Measurements from ENCODE around the gene SAAL1. TPM values are rescaled to one million over a fixed set of nuclear protein-coding genes. Genes with fewer than 3 reads are reported as not detected.
A peak's percentile ranks its signal among the peaks of the same experiment; 100 is the strongest.

Gene SAAL1, protein sequence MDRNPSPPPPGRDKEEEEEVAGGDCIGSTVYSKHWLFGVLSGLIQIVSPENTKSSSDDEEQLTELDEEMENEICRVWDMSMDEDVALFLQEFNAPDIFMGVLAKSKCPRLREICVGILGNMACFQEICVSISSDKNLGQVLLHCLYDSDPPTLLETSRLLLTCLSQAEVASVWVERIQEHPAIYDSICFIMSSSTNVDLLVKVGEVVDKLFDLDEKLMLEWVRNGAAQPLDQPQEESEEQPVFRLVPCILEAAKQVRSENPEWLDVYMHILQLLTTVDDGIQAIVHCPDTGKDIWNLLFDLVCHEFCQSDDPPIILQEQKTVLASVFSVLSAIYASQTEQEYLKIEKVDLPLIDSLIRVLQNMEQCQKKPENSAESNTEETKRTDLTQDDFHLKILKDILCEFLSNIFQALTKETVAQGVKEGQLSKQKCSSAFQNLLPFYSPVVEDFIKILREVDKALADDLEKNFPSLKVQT
- total RNA-seq (10 to 100 TPM; 17.2 to 22.5 (median 18.8) TPM), total RNA-seq (12.2 to 49.9 (median 17.4) reads per million in 29 experiments)
- 17.8 TPM for total RNA-seq (2013)

DNA sequence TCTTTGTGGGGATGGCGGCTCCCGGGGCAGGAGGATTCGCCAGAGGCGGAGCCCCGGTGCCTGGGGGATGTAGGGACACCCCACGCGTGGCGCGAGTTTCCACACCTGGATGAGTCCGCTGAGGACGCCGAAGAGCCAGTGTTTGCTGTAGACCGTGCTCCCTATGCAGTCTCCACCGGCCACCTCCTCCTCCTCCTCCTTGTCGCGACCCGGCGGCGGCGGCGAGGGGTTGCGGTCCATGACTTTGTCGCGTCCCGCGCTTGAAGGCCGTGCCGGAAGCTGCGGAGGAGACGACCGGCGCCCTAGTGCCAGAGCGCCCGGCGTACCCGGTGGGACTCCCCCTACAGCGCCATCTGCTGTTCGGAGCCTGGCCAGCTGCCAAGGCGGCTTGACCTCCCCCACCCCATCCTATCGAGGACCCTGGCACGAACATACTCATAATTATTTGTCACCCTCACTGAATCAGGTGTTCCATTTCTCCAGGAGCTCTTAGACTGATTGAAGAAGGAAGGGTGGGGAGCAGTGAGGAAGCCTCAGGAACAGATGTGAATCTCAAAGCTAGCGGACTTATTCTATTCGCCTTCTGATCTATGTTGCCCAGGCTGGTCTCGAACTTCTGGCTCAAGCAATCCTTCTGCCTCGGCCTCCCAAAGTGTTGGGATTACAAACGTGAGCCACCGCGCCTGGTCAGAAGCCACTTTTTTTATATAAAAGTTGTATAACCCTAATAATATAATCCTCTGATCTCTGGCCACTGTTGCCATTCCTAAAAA, at the start of gene SAAL1:
Gene SAAL1, minus strand, starts transcription at position 281 of the 773 bp plus-strand sequence. Its CDS starts 41 bp downstream, at position 240.
- CTCF ChIA-PET = interaction anchor here (0.5 to 2.1 kb wide), 18 partner anchors 9 to 1446 kb away, joined by 3 to 20 read pairs (median 4); partner anchors contain the start of genes SERGEF (in 1 of the 2) and TSG101 (in 1 of the 2)
- Histone ChIP-seq H3K27me3 (replicated peaks in 1 of 2; ENCODE audit: control insufficient read depth in 2 of 2, extremely low read depth in 1 of 2, insufficient read depth in 2 of 2, low read length in 1 of 2) (no peaks in the 10 kb centered on the region), H3K27ac (ENCODE audit: low read length) (peak within 1 kb of the TSS; percentile 58), H3K4me1 (ENCODE audit: control insufficient read depth in 1 of 2, extremely low read depth in 1 of 2, insufficient read depth in 2 of 2, low read length in 2 of 2) (peaks cover 3 to 13% of the 10 kb centered on the region in 2 experiments), H3K9me3 (no peaks in the 10 kb centered on the region), H3K4me3 (ENCODE audit: control insufficient read depth in 1 of 2, extremely low read depth in 1 of 2, low read length in 1 of 2) (peak within 1 kb of the TSS; percentile 87 to 92), H3K36me3 (ENCODE audit: control insufficient read depth in 2 of 2, extremely low read depth in 1 of 2, insufficient read depth in 1 of 2, low read length in 1 of 2) (peaks cover 0 to 19% of the 10 kb centered on the region in 2 donors)
- Mint-ChIP-seq H3K9me3 (no peaks in the 10 kb centered on the region), H3K4me1 (peaks cover 37 to 43% (median 40%) of the 10 kb centered on the region in 3 donors), H3K27me3 (peaks cover 0 to 8% of the 10 kb centered on the region in 2 donors), H3K36me3 (peaks cover 20% of the 10 kb centered on the region), H3K27ac (peak within 1 kb of the TSS; percentile 63 to 87), H3K4me3 (peak within 1 kb of the TSS; percentile 90 to 95 (median 92))
- DNase-seq (peak; percentile 67 to 92 (median 84)), ATAC-seq (replicated peaks in 1 of 4) (peak; percentile 98 to 99 (median 98))
- 0% methylated on average over 28 of the region's 48 CpGs for WGBS (ENCODE audit: insufficient coverage)
- POLR2A ChIA-PET = interaction anchor here in 1 of 2 donors (0.6 to 0.8 kb wide), 2 partner anchors 398 to 525 kb away, joined by 3 to 5 read pairs; no protein-coding TSS in a partner anchor

DNA sequence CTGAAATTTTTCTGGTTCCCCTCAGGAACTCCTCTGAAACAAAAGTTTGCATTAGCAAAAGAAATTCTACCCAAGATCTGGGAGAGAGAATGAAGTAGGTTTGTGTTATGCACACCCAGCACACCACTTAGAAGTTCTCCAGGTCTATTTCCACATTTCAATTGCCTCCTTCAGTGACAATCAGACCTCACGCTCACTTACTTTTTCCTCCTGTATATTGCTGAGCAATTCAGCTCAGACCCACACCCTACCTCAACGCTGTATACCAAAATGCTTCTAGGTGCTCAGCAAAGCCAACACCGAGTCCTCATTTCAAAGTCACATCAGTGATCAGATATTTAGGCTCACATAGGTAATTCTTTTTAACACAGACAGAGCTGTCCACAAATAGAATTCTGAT, 45.7 kb upstream of the SAAL1 start:
- H3K4me3 ChIP-seq (ENCODE audit: control insufficient read depth in 1 of 2, extremely low read depth in 1 of 2, low read length in 1 of 2) = no peak overlapping the region
- Mint-ChIP-seq H3K27me3 (peaks cover 41 to 51% of the 10 kb centered on the region in 2 donors), H3K27ac (no peak overlapping the region), H3K4me1 (no peaks in the 10 kb centered on the region), H3K4me3 (no peak overlapping the region), H3K36me3 (no peaks in the 10 kb centered on the region), H3K9me3 (peaks cover 0 to 2% (median 2%) of the 10 kb centered on the region in 3 donors)
- 83% methylated on average over 1 of the region's 3 CpGs for WGBS (ENCODE audit: insufficient coverage)
- H3K36me3 ChIP-seq (ENCODE audit: control insufficient read depth in 2 of 2, extremely low read depth in 1 of 2, insufficient read depth in 1 of 2, low read length in 1 of 2) = no peaks in the 10 kb centered on the region
- H3K27me3 ChIP-seq (replicated peaks in 1 of 2; ENCODE audit: control insufficient read depth in 2 of 2, extremely low read depth in 1 of 2, insufficient read depth in 2 of 2, low read length in 1 of 2) = peaks cover 0 to 7% of the 10 kb centered on the region in 2 experiments
- DNase-seq (no peak), ATAC-seq (replicated peaks in 1 of 4) (no peak)
- H3K4me1 ChIP-seq (ENCODE audit: control insufficient read depth in 1 of 2, extremely low read depth in 1 of 2, insufficient read depth in 2 of 2, low read length in 2 of 2) = no peaks in the 10 kb centered on the region
- CTCF ChIA-PET = no interaction called here
- H3K27ac ChIP-seq (ENCODE audit: low read length) = no peak overlapping the region
- POLR2A ChIA-PET = no interaction called here
- no peaks in the 10 kb centered on the region for H3K9me3 ChIP-seq

DNA sequence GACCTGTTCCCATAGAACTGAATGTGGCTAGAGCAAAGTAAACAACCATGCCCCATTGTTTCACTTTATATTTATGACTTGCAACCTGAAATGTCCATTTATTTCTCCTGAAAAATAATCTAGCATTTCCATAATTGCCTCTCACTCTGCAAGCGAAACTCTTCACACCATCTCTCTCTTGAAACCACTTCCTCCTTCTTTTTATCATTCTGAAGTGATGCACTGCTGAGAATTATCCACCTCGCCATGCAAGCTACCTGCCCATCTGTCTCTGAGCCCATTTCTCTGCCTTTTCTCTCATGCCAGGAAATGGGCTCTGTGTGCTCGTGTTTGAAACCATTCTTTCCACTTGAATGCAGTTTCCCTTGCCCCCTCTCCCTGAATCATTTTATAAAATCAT, 40.0 kb upstream of the SAAL1 start:
- ChIA-PET POLR2A (no interaction called here), CTCF (no interaction called here)
- no peak overlapping the region for H3K27ac Mint-ChIP-seq
- no peak overlapping the region for H3K4me3 Mint-ChIP-seq
- Histone ChIP-seq H3K4me3 (ENCODE audit: control insufficient read depth in 1 of 2, extremely low read depth in 1 of 2, low read length in 1 of 2) (no peak overlapping the region), H3K27me3 (replicated peaks in 1 of 2; ENCODE audit: control insufficient read depth in 2 of 2, extremely low read depth in 1 of 2, insufficient read depth in 2 of 2, low read length in 1 of 2) (peaks cover 0 to 2% of the 10 kb centered on the region in 2 experiments), H3K9me3 (no peaks in the 10 kb centered on the region), H3K27ac (ENCODE audit: low read length) (no peak overlapping the region), H3K36me3 (ENCODE audit: control insufficient read depth in 2 of 2, extremely low read depth in 1 of 2, insufficient read depth in 1 of 2, low read length in 1 of 2) (no peaks in the 10 kb centered on the region), H3K4me1 (ENCODE audit: control insufficient read depth in 1 of 2, extremely low read depth in 1 of 2, insufficient read depth in 2 of 2, low read length in 2 of 2) (peaks cover 0 to 2% of the 10 kb centered on the region in 2 experiments)
- H3K4me1 Mint-ChIP-seq = peaks cover 6 to 8% (median 7%) of the 10 kb centered on the region in 3 donors
- H3K36me3 Mint-ChIP-seq = no peaks in the 10 kb centered on the region
- no peak for ATAC-seq (replicated peaks in 1 of 4)
- peaks cover 42 to 50% of the 10 kb centered on the region in 2 donors for H3K27me3 Mint-ChIP-seq
- no peak for DNase-seq
- 9% methylated on average over 3 of the region's 3 CpGs for WGBS (ENCODE audit: insufficient coverage)
- H3K9me3 Mint-ChIP-seq = no peaks in the 10 kb centered on the region

DNA sequence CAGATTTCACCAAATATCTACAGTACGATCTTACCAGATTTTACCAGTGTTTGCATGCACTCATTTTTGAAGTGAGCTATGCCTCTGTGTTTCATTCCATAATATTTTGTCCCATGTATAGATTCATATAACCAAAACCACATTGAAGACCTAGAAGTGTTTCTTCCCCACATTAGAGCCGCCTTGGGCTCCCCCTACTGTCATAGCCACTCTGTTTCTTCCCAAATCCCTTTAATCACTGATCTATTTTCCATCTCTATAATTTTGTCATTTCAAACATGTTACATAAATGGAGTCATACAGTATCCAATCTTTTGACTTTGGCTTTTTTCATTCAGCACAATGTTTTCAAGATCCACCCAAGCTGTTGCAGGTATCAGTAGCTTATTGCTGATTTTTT, 39.1 kb upstream of the SAAL1 start:
- H3K9me3 ChIP-seq = no peaks in the 10 kb centered on the region
- Mint-ChIP-seq H3K36me3 (no peaks in the 10 kb centered on the region), H3K9me3 (no peaks in the 10 kb centered on the region), H3K4me3 (no peak overlapping the region), H3K27me3 (peaks cover 38 to 48% of the 10 kb centered on the region in 2 donors), H3K27ac (no peak overlapping the region), H3K4me1 (peaks cover 6 to 8% (median 7%) of the 10 kb centered on the region in 3 donors)
- peaks cover 0 to 2% of the 10 kb centered on the region in 2 experiments for H3K27me3 ChIP-seq (replicated peaks in 1 of 2; ENCODE audit: control insufficient read depth in 2 of 2, extremely low read depth in 1 of 2, insufficient read depth in 2 of 2, low read length in 1 of 2)
- no peak overlapping the region for H3K27ac ChIP-seq (ENCODE audit: low read length)
- H3K36me3 ChIP-seq (ENCODE audit: control insufficient read depth in 2 of 2, extremely low read depth in 1 of 2, insufficient read depth in 1 of 2, low read length in 1 of 2) = no peaks in the 10 kb centered on the region
- WGBS (ENCODE audit: insufficient coverage) = 75% methylated on average over 2 of the region's 2 CpGs
- ChIA-PET POLR2A (no interaction called here), CTCF (interaction anchor here in 1 of 2 donors (0.5 kb wide), 1 partner anchor 662 kb away, joined by 4 read pairs; no protein-coding TSS in a partner anchor)
- ATAC-seq (replicated peaks in 1 of 4) (no peak), DNase-seq (no peak)
- no peak overlapping the region for H3K4me3 ChIP-seq (ENCODE audit: control insufficient read depth in 1 of 2, extremely low read depth in 1 of 2, low read length in 1 of 2)
- H3K4me1 ChIP-seq (ENCODE audit: control insufficient read depth in 1 of 2, extremely low read depth in 1 of 2, insufficient read depth in 2 of 2, low read length in 2 of 2) = peaks cover 0 to 2% of the 10 kb centered on the region in 2 experiments

DNA sequence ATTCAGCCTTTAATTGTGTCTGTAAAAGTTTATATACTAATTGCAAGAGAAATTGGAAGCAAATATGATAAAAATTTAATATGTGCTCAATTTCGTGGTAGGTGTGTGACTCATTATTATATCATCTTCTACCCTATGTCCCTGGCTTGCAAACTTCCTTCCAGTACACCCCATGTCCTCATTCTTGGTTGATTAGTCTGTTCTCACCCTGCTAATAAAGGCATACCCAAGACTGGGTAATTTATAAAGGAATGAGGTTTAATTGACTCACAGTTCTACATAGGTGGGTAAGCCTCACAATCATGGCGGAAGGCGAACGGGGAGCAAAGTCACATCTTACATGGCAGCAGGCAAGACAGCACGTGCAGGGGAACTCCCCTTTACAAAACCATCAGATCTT, 38.4 kb upstream of the SAAL1 start:
- Mint-ChIP-seq H3K9me3 (no peaks in the 10 kb centered on the region), H3K4me1 (peaks cover 6 to 8% (median 7%) of the 10 kb centered on the region in 3 donors), H3K27ac (no peak overlapping the region), H3K27me3 (peaks cover 35 to 48% of the 10 kb centered on the region in 2 donors), H3K36me3 (no peaks in the 10 kb centered on the region), H3K4me3 (no peak overlapping the region)
- H3K27me3 ChIP-seq (replicated peaks in 1 of 2; ENCODE audit: control insufficient read depth in 2 of 2, extremely low read depth in 1 of 2, insufficient read depth in 2 of 2, low read length in 1 of 2) = peaks cover 0 to 2% of the 10 kb centered on the region in 2 experiments
- H3K9me3 ChIP-seq = no peaks in the 10 kb centered on the region
- no peak overlapping the region for H3K27ac ChIP-seq (ENCODE audit: low read length)
- peaks cover 0 to 2% of the 10 kb centered on the region in 2 experiments for H3K4me1 ChIP-seq (ENCODE audit: control insufficient read depth in 1 of 2, extremely low read depth in 1 of 2, insufficient read depth in 2 of 2, low read length in 2 of 2)
- CTCF ChIA-PET = interaction anchor here in 1 of 2 donors (0.5 kb wide), 1 partner anchor 663 kb away, joined by 4 read pairs; no protein-coding TSS in a partner anchor
- POLR2A ChIA-PET = no interaction called here
- no CpG with 5 or more reads among the region's 5 CpGs for WGBS (ENCODE audit: insufficient coverage)
- DNase-seq (no peak), ATAC-seq (replicated peaks in 1 of 4) (no peak)
- no peak overlapping the region for H3K4me3 ChIP-seq (ENCODE audit: control insufficient read depth in 1 of 2, extremely low read depth in 1 of 2, low read length in 1 of 2)
- H3K36me3 ChIP-seq (ENCODE audit: control insufficient read depth in 2 of 2, extremely low read depth in 1 of 2, insufficient read depth in 1 of 2, low read length in 1 of 2) = no peaks in the 10 kb centered on the region

DNA sequence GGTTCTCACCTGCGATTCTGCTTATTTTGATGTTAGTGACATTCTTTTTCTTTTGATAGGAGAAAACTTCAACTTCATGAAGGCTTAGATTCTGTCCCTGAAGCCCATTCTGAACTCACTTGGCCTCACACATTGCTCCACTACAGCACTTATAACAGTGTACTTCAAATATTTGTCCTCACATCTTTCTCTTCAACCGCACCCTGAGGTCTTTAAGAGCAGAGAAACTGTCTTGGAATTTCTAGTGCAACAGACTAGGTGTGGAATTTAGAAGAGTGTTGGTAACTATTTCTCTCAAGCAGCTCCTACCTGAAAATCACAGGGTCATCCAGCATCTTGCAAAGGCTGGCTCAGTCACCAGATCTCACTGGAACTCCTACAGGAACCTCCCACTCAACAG, 34.3 kb upstream of the SAAL1 start:
- no peaks in the 10 kb centered on the region for H3K9me3 ChIP-seq
- H3K27ac ChIP-seq (ENCODE audit: low read length) = no peak overlapping the region
- Mint-ChIP-seq H3K27me3 (peaks cover 37 to 42% of the 10 kb centered on the region in 2 donors), H3K4me1 (no peaks in the 10 kb centered on the region), H3K27ac (no peak overlapping the region), H3K36me3 (no peaks in the 10 kb centered on the region), H3K9me3 (no peaks in the 10 kb centered on the region), H3K4me3 (no peak overlapping the region)
- no peaks in the 10 kb centered on the region for H3K4me1 ChIP-seq (ENCODE audit: control insufficient read depth in 1 of 2, extremely low read depth in 1 of 2, insufficient read depth in 2 of 2, low read length in 2 of 2)
- DNase-seq = no peak
- H3K4me3 ChIP-seq (ENCODE audit: control insufficient read depth in 1 of 2, extremely low read depth in 1 of 2, low read length in 1 of 2) = no peak overlapping the region
- ChIA-PET POLR2A (no interaction called here), CTCF (no interaction called here)
- WGBS (ENCODE audit: insufficient coverage) = no CpG with 5 or more reads among the region's 2 CpGs
- no peaks in the 10 kb centered on the region for H3K36me3 ChIP-seq (ENCODE audit: control insufficient read depth in 2 of 2, extremely low read depth in 1 of 2, insufficient read depth in 1 of 2, low read length in 1 of 2)
- ATAC-seq (replicated peaks in 1 of 4) = no peak
- H3K27me3 ChIP-seq (replicated peaks in 1 of 2; ENCODE audit: control insufficient read depth in 2 of 2, extremely low read depth in 1 of 2, insufficient read depth in 2 of 2, low read length in 1 of 2) = peaks cover 2 to 7% of the 10 kb centered on the region in 2 experiments

All from T-cell (primary cell).